Astrocyte (in vitro differentiated cells and primary cell): ENCODE data around the gene RALB.

Experiments used
- EZH2 ChIP-seq: IDR thresholded peaks from 2 replicates; pipeline ENCODE4 v1.6.1; 2012; ENCODE audit warnings: mild to moderate bottlenecking, low read length, inconsistent platforms; ENCODE audit not compliant: insufficient read depth
- TF ChIP-seq, protein P1 (sequence below): IDR thresholded peaks from 2 replicates; pipeline ENCODE4 v1.5.1; 2011; ENCODE audit warnings: low read depth, mild to moderate bottlenecking, inconsistent platforms, low read length, moderate library complexity; ENCODE audit not compliant: insufficient read depth

DNA sequence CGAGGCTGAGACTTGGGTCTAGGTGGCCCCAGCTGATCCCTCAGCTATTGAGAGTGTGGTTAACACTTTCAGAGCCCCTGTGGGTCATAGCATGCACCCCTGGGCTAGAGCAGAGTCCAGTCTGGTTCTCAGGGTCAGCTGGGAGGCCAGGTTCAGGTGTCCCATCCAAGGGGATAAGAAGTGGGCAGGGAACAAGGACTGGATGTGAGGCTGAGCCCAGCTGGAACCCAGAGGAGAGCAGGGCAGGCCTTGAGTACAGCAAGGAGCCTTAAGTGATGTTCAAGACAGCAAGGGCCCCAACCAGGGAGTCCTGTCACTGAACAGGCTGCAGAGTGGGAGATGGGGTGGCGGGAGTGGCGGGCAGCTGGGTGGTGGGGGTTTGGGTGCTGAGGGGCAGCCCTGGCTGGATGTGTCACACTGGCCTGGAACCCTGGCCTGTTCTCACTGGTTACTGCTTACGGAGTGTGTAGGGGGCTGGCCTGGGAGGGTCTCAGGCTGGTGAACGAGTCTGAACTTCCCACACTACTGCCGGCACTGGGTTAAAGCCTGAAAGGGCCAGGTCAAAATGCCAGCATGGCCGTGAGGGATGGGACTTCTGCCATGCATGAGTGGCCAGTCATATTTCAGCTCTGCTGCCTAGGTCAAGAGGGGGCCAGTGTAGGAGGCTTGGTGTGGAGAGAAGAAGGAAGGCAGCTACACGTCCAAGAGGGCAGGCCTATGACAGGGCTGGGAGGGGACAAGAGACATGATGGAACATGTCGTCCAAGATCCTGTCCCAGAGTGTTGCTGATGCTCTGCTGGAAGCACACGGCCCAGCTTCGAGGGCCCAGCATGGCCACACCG is 43.0 kb upstream of the RALB start:
- TF ChIP-seq, protein P1, sequence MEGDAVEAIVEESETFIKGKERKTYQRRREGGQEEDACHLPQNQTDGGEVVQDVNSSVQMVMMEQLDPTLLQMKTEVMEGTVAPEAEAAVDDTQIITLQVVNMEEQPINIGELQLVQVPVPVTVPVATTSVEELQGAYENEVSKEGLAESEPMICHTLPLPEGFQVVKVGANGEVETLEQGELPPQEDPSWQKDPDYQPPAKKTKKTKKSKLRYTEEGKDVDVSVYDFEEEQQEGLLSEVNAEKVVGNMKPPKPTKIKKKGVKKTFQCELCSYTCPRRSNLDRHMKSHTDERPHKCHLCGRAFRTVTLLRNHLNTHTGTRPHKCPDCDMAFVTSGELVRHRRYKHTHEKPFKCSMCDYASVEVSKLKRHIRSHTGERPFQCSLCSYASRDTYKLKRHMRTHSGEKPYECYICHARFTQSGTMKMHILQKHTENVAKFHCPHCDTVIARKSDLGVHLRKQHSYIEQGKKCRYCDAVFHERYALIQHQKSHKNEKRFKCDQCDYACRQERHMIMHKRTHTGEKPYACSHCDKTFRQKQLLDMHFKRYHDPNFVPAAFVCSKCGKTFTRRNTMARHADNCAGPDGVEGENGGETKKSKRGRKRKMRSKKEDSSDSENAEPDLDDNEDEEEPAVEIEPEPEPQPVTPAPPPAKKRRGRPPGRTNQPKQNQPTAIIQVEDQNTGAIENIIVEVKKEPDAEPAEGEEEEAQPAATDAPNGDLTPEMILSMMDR, result no peak
- TF ChIP-seq EZH2, result no peak
